ENCODE data around the gene INKA2.

The INKA2 gene

GRCh38 chr1:111739194-111739924 lies at the start of gene INKA2:
INKA2 (minus strand) TSS chr1:111739395; CDS start chr1:111739242, 153 bp downstream.
- ATAC-seq (peak; percentile 87), DNase-seq (peak; percentile 86)

GRCh38 chr1:111786669-111787207 lies 47.5 kb upstream of the INKA2 start:
- DNase-seq = no peak

GRCh38 chr1:111784273-111784901 lies 45.2 kb upstream of the INKA2 start:
- no peak for ATAC-seq
- no peak for DNase-seq

More at GRCh38 chr1:111786669-111787207, 47.5 kb upstream of the INKA2 start:
- ATAC-seq = no peak

GRCh38 chr1:111779546-111779945 lies 40.4 kb upstream of the INKA2 start:
- DNase-seq (no peak), ATAC-seq (no peak)

GRCh38 chr1:111778541-111779051 lies 39.4 kb upstream of the INKA2 start:
- no peak for DNase-seq
- ATAC-seq = no peak

GRCh38 chr1:111778066-111778465 lies 38.9 kb upstream of the INKA2 start:
- ATAC-seq (no peak), DNase-seq (no peak)

- DNase-seq (no peak), ATAC-seq (no peak)
Measured at GRCh38 chr1:111777301-111777700, 38.1 kb upstream of the INKA2 start.

- DNase-seq (no peak), ATAC-seq (no peak)
Measured at GRCh38 chr1:111776861-111777260, 37.7 kb upstream of the INKA2 start.

- ATAC-seq = no peak
- DNase-seq = no peak
Measured at GRCh38 chr1:111776391-111776790, 37.2 kb upstream of the INKA2 start.

- DNase-seq (no peak), ATAC-seq (no peak)
Measured at GRCh38 chr1:111775966-111776365, 36.8 kb upstream of the INKA2 start.

- no peak for ATAC-seq
- DNase-seq = no peak
Measured at GRCh38 chr1:111770916-111771315, 31.7 kb upstream of the INKA2 start.

- ATAC-seq (no peak), DNase-seq (peak; percentile 24)
Measured at GRCh38 chr1:111769517-111770146, 30.4 kb upstream of the INKA2 start.

GRCh38 chr1:111768625-111769024 lies 29.4 kb upstream of the INKA2 start:
- peak; percentile 36 for ATAC-seq
- no peak for DNase-seq

- DNase-seq (no peak), ATAC-seq (no peak)
Measured at GRCh38 chr1:111768023-111768422, 28.8 kb upstream of the INKA2 start.

GRCh38 chr1:111762332-111762731 lies 23.1 kb upstream of the INKA2 start:
- DNase-seq = no peak
- no peak for ATAC-seq

- no peak for DNase-seq
- ATAC-seq = no peak
Measured at GRCh38 chr1:111761717-111762116, 22.5 kb upstream of the INKA2 start.

- DNase-seq = no peak
- no peak for ATAC-seq
Measured at GRCh38 chr1:111758373-111758772, 19.2 kb upstream of the INKA2 start.

GRCh38 chr1:111756124-111756513 lies 16.9 kb upstream of the INKA2 start:
- no peak for DNase-seq
- peak; percentile 12 for ATAC-seq

GRCh38 chr1:111755331-111756123 lies 16.3 kb upstream of the INKA2 start, which contains the start of gene DDX20:
DDX20 (plus strand) TSS chr1:111755901; CDS start chr1:111755925, 24 bp downstream.
- ATAC-seq = peak; percentile 96
- peak; percentile 94 for DNase-seq

GRCh38 chr1:111754984-111755330 lies 15.8 kb upstream of the INKA2 start:
- ATAC-seq = no peak
- DNase-seq = peak; percentile 49

- ATAC-seq (no peak), DNase-seq (no peak)
Measured at GRCh38 chr1:111751906-111752575, 12.8 kb upstream of the INKA2 start.

Measured in stimulated activated naive CD8-positive, alpha-beta T cell treated with anti-CD3 and anti-CD28 coated beads, Interleukin-15, Interleukin-2, amounts not matched to agents 100 U/mL and 50 U/mL, for 24 hours (primary cell).